Naive thymus-derived CD4-positive, alpha-beta T cell (primary cell): Measurements from ENCODE around the gene WSCD2. TPM values are rescaled to one million over a fixed set of nuclear protein-coding genes. Genes with fewer than 3 reads are reported as not detected.

Experiments
- ATAC-seq: fragments of 150-1000 bp; cut with Tn5 transposase; 2 replicates; pipeline ENCODE4 v1.10.0; 2021; ENCODE audit warnings: mild to moderate bottlenecking, moderate library complexity
- CTCF ChIA-PET: fragments of 350-600 bp; sonication (Branson Sonifier 250); formaldehyde crosslinking; loops from one replicate; lab custom pipeline; 2021; ENCODE audit warnings: antibody characterized with exemption; lab: Charles Lee
- POLR2A ChIA-PET: fragments of 350-600 bp; sonication (Branson Sonifier 250); formaldehyde crosslinking; loops from one replicate; lab custom pipeline; 2021; ENCODE audit warnings: antibody characterized with exemption, inconsistent platforms; lab: Charles Lee
- DNase-seq, 9 donors: peaks; one replicate each; pipeline versions ENCODE4 v3.0.0 to v3.0.0-alpha.2; 2020 to 2022; ENCODE audit warnings: mixed read lengths in 1 of 9
- H3K27ac ChIP-seq: one replicate; pipeline ENCODE4 v1.7.0; 2013; ENCODE audit warnings: mild to moderate bottlenecking, low read depth, low read length, moderate library complexity
- H3K27me3 ChIP-seq, 2 donors: one replicate each; pipeline ENCODE4 v1.7.0; 2013; ENCODE audit warnings: low read length in 2 of 2, mild to moderate bottlenecking in 2 of 2, moderate library complexity in 2 of 2; ENCODE audit not compliant: control insufficient read depth in 2 of 2, insufficient read depth in 2 of 2
- H3K36me3 ChIP-seq, 3 experiments: 1 replicate in 2 of 3; 2 replicates in 1 of 3; pipeline ENCODE4 v1.7.0; 2013; ENCODE audit warnings: low read length in 3 of 3, mild to moderate bottlenecking in 3 of 3, moderate library complexity in 1 of 3; ENCODE audit not compliant: insufficient read depth in 3 of 3, control insufficient read depth in 2 of 3
- H3K4me1 ChIP-seq, 2 donors: one replicate each; pipeline ENCODE4 v1.7.0; 2013; ENCODE audit warnings: low read length in 2 of 2, mild to moderate bottlenecking in 2 of 2, moderate library complexity in 1 of 2; ENCODE audit not compliant: control insufficient read depth in 2 of 2, insufficient read depth in 2 of 2
- H3K4me3 ChIP-seq: 2 replicates; pipeline ENCODE4 v1.7.0; 2013; ENCODE audit warnings: mild to moderate bottlenecking, low read length
- H3K9me3 ChIP-seq, 3 experiments: 1 replicate in 2 of 3; 2 replicates in 1 of 3; pipeline ENCODE4 v1.7.0; 2013; ENCODE audit warnings: low read length in 3 of 3; ENCODE audit not compliant: control insufficient read depth in 2 of 3
- H3K27ac Mint-ChIP-seq, 9 donors: one replicate each; pipeline ENCODE4 v1.8.0; 2020 to 2022; ENCODE audit warnings: mixed read lengths in 9 of 9, mild to moderate bottlenecking in 8 of 9, moderate library complexity in 5 of 9, inconsistent platforms in 2 of 9
- H3K27me3 Mint-ChIP-seq, 5 donors: one replicate each; pipeline ENCODE4 v1.8.0; 2021 to 2022; ENCODE audit warnings: mixed read lengths in 5 of 5, mild to moderate bottlenecking in 1 of 5
- H3K36me3 Mint-ChIP-seq, 5 donors: one replicate each; pipeline ENCODE4 v1.8.0; 2020 to 2022; ENCODE audit warnings: mixed read lengths in 5 of 5, mild to moderate bottlenecking in 3 of 5, inconsistent platforms in 1 of 5
- H3K4me1 Mint-ChIP-seq, 7 donors: one replicate each; pipeline ENCODE4 v1.8.0; 2020 to 2022; ENCODE audit warnings: mixed read lengths in 7 of 7, mild to moderate bottlenecking in 3 of 7, inconsistent platforms in 1 of 7
- H3K4me3 Mint-ChIP-seq, 10 donors: one replicate each; pipeline ENCODE4 v1.8.0; 2020 to 2022; ENCODE audit warnings: mild to moderate bottlenecking in 10 of 10, mixed read lengths in 10 of 10, moderate library complexity in 6 of 10, inconsistent platforms in 2 of 10
- H3K9me3 Mint-ChIP-seq, 11 donors: one replicate each; pipeline ENCODE4 v1.8.0; 2020 to 2022; ENCODE audit warnings: mixed read lengths in 11 of 11, mild to moderate bottlenecking in 4 of 11, inconsistent platforms in 1 of 11, moderate library complexity in 1 of 11
- intact Hi-C, 2 donors: fragments of 100-400 bp; cut with micrococcal nuclease; formaldehyde crosslinking; loops; one replicate each; pipeline ENCODE4 v1.15.1; 2023
- polyA plus RNA-seq, 2 donors: library from polyadenylated mRNA; unstranded; fragments of 300-500 nt; fragmentation: Illumina TruSeq; gene quantifications; one replicate each; pipeline ENCODE4 v1.2.3, GENCODE V29; 2021
- total RNA-seq, 6 experiments: library from RNA in 5 of 6; stranded (reverse) in 5 of 6; gene quantifications; 1 replicate in 5 of 6; 2 replicates in 1 of 6; pipeline ENCODE4 v1.2.3 and lab custom pipeline; 2021 to 2026

Gene WSCD2
- total and polyA plus RNA-seq, 7 experiments from 2014 or later: not detected

DNA sequence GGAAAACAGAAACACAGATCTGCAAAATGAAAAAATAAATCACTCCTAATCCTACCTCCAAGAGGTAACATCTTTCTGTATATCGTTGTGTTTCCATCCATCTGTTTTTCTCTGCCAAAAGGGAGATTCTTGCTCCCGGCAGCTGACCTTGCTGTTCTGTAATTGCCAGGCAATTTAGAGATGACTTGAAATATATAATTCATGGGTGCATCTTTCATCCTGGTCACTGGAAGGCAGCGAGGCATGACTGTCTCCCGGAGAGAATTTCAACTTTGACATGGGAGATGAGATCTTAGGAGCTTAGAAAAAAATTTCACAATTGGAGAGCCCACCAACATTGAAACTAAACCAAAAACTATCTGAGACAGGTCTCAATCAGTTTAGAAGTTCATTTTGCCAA is 53.0 kb downstream of the WSCD2 start:
- intact Hi-C loops: no loop called here
- Mint-ChIP-seq H3K27ac (no peak overlapping the region), H3K9me3 (peaks cover 0 to 2% (median 0%) of the 10 kb centered on the region in 11 donors), H3K4me1 (no peaks in the 10 kb centered on the region), H3K4me3 (no peak overlapping the region), H3K27me3 (peaks cover 0 to 18% (median 4%) of the 10 kb centered on the region in 5 donors), H3K36me3 (peaks cover 0 to 4% (median 0%) of the 10 kb centered on the region in 5 donors)
- ChIA-PET CTCF (interaction anchor here (1.1 kb wide), 1 partner anchor 9 kb away, joined by 3 read pairs; no protein-coding TSS in a partner anchor), POLR2A (no interaction called here)
- H3K27ac ChIP-seq: no peak overlapping the region
- H3K36me3 ChIP-seq: no peaks in the 10 kb centered on the region
- no peaks in the 10 kb centered on the region for H3K4me1 ChIP-seq
- no peaks in the 10 kb centered on the region for H3K27me3 ChIP-seq
- DNase-seq (no peak), ATAC-seq (no peak)
- no peaks in the 10 kb centered on the region for H3K9me3 ChIP-seq
- no peak overlapping the region for H3K4me3 ChIP-seq

DNA sequence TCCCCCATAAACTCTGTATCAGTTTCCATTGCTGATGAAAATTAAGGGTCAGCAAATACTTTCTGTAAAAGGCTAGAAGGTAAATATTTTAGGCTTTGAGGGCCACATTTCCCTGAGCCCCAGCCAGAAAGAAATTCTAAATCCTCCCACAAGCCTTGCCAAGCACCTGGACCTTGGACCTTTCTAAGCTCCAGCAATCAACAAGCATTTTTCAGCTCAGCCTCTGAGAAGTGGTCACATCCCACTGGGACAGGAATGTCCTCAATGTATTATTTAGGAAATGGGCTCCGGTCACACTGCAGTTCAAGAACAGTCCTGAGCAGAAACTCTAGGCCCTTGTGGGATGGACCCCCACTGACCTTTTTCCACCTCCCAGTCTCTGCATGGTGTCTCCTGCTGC is 55.9 kb downstream of the WSCD2 start:
- H3K9me3 ChIP-seq: no peaks in the 10 kb centered on the region
- no peak overlapping the region for H3K4me3 ChIP-seq
- Mint-ChIP-seq H3K4me3 (no peak overlapping the region), H3K36me3 (no peaks in the 10 kb centered on the region), H3K9me3 (peaks cover 0 to 6% (median 0%) of the 10 kb centered on the region in 11 donors), H3K27ac (no peak overlapping the region), H3K27me3 (peaks cover 0 to 28% (median 10%) of the 10 kb centered on the region in 5 donors), H3K4me1 (no peaks in the 10 kb centered on the region)
- no peaks in the 10 kb centered on the region for H3K27me3 ChIP-seq
- no peaks in the 10 kb centered on the region for H3K36me3 ChIP-seq
- intact Hi-C loops: no loop called here
- H3K27ac ChIP-seq: no peak overlapping the region
- ATAC-seq (no peak), DNase-seq (no peak)
- ChIA-PET POLR2A (no interaction called here), CTCF (no interaction called here)
- H3K4me1 ChIP-seq: no peaks in the 10 kb centered on the region

DNA sequence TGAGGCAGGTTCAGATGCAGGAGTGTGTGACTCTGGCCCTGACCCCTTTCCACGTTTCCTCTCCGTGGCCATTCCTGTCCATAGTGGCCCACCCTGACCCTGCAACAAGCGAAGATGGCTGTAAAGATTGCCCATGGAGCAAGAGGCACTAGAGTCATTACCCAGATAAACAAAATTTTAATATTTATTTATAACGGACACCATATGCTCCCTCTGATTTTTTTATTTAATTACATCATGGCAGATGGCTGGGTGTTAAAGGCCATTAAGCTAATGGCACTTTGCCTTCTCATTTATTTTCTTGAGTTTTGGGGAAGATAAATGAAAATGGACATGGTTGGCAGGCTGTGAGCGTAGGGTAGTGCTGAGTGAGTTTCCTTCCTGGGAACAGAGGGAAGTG is 58.7 kb downstream of the WSCD2 start:
- Mint-ChIP-seq H3K9me3 (peaks cover 0 to 6% (median 0%) of the 10 kb centered on the region in 11 donors), H3K4me1 (no peaks in the 10 kb centered on the region), H3K36me3 (no peaks in the 10 kb centered on the region), H3K27ac (no peak overlapping the region), H3K4me3 (no peak overlapping the region), H3K27me3 (peaks cover 0 to 51% (median 18%) of the 10 kb centered on the region in 5 donors)
- H3K27me3 ChIP-seq: no peaks in the 10 kb centered on the region
- no peak overlapping the region for H3K4me3 ChIP-seq
- CTCF ChIA-PET: no interaction called here
- POLR2A ChIA-PET: no interaction called here
- H3K36me3 ChIP-seq: no peaks in the 10 kb centered on the region
- H3K4me1 ChIP-seq: no peaks in the 10 kb centered on the region
- intact Hi-C loops: no loop called here
- no peak for ATAC-seq
- no peak overlapping the region for H3K27ac ChIP-seq
- H3K9me3 ChIP-seq: no peaks in the 10 kb centered on the region
- no peak for DNase-seq

DNA sequence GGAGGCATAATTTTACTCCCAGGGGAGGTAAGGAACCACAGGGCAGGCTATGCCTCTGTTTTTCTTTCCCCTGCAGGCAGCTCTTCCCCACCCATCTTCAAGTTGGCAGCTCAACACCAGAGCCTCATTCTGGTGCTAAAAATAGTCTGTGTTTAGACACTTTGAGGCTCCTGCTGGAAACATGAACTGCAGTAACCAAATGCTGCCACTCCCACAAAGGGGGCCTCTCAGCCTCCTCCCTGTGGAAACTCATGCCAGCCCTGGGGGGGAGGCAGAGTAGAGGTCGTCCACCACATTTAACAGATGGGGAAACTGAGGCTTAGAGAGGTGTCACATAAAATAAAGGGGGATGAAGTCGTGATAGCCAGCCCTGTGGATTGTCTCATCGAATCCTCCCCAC is 61.4 kb downstream of the WSCD2 start:
- ChIA-PET POLR2A (no interaction called here), CTCF (no interaction called here)
- no peak for DNase-seq
- Mint-ChIP-seq H3K9me3 (peaks cover 0 to 6% (median 0%) of the 10 kb centered on the region in 11 donors), H3K4me3 (no peak overlapping the region), H3K4me1 (peaks cover 0 to 2% (median 0%) of the 10 kb centered on the region in 7 donors), H3K27me3 (peaks cover 0 to 57% (median 25%) of the 10 kb centered on the region in 5 donors), H3K27ac (no peak overlapping the region), H3K36me3 (no peaks in the 10 kb centered on the region)
- H3K4me1 ChIP-seq: no peaks in the 10 kb centered on the region
- intact Hi-C loops: loop anchor here (5.0 to 10.0 kb wide), 2 partner anchors 276 to 1058 kb away; no protein-coding TSS in a partner anchor
- H3K9me3 ChIP-seq: no peaks in the 10 kb centered on the region
- ATAC-seq: no peak
- no peak overlapping the region for H3K4me3 ChIP-seq
- no peak overlapping the region for H3K27ac ChIP-seq
- no peaks in the 10 kb centered on the region for H3K27me3 ChIP-seq
- no peaks in the 10 kb centered on the region for H3K36me3 ChIP-seq

DNA sequence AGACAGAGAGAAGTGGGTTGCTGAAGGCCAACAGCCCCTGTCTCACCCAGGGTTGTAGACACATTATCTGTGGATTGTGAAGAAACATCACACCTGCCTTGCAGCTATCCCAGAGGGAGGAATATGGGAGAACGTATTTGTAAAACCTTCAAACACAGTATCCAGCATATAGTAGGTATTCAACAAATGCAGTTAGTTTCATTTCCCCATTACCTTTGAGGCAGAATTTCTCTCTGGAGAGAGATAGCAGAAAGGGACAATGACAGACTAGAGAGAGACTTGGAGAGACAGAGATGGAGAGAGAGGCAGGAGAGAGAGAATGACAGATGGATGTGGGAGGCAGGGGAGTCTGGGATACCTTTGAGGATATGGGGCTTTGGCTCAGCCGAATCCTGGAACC is 62.0 kb downstream of the WSCD2 start:
- no peaks in the 10 kb centered on the region for H3K27me3 ChIP-seq
- Mint-ChIP-seq H3K9me3 (peaks cover 0 to 6% (median 0%) of the 10 kb centered on the region in 11 donors), H3K4me3 (no peak overlapping the region), H3K4me1 (peaks cover 0 to 2% (median 0%) of the 10 kb centered on the region in 7 donors), H3K36me3 (no peaks in the 10 kb centered on the region), H3K27ac (no peak overlapping the region), H3K27me3 (peaks cover 0 to 57% (median 28%) of the 10 kb centered on the region in 5 donors)
- H3K4me1 ChIP-seq: no peaks in the 10 kb centered on the region
- H3K4me3 ChIP-seq: no peak overlapping the region
- H3K36me3 ChIP-seq: no peaks in the 10 kb centered on the region
- DNase-seq (no peak), ATAC-seq (no peak)
- H3K27ac ChIP-seq: no peak overlapping the region
- POLR2A ChIA-PET: no interaction called here
- H3K9me3 ChIP-seq: no peaks in the 10 kb centered on the region
- CTCF ChIA-PET: no interaction called here
- intact Hi-C loops: loop anchor here (5.0 to 10.0 kb wide), 2 partner anchors 276 to 1059 kb away; no protein-coding TSS in a partner anchor

DNA sequence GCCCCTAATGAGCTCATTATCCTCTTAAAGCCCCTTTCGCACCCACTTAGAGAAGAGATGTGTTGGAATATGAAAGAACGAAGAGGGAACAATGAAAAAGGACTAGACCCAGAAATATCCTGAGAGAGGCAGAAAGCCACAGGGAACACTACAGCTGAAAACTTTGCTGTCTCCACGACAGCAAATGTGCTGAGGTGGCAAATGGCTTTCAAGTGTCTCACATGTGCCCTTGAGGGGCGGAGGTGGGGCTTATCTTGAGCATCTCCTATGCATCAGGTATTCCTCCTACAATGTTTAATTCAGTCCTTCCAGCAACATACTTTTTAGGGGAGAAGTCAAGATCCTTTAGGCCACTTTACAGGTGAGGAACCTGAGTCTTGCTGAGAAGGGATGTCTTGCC is 62.9 kb downstream of the WSCD2 start:
- CTCF ChIA-PET: no interaction called here
- no peaks in the 10 kb centered on the region for H3K36me3 Mint-ChIP-seq
- Histone ChIP-seq H3K9me3 (no peaks in the 10 kb centered on the region), H3K27me3 (no peaks in the 10 kb centered on the region), H3K4me3 (no peak overlapping the region), H3K27ac (no peak overlapping the region), H3K36me3 (no peaks in the 10 kb centered on the region), H3K4me1 (no peaks in the 10 kb centered on the region)
- intact Hi-C loops: loop anchor here (5.0 to 10.0 kb wide), 2 partner anchors 277 to 1060 kb away; no protein-coding TSS in a partner anchor
- POLR2A ChIA-PET: no interaction called here
- DNase-seq (no peak), ATAC-seq (no peak)
- peaks cover 0 to 58% (median 28%) of the 10 kb centered on the region in 5 donors for H3K27me3 Mint-ChIP-seq
- no peak overlapping the region for H3K4me3 Mint-ChIP-seq
- H3K27ac Mint-ChIP-seq: no peak overlapping the region
- H3K9me3 Mint-ChIP-seq: peaks cover 0 to 6% (median 0%) of the 10 kb centered on the region in 11 donors
- peaks cover 0 to 2% (median 0%) of the 10 kb centered on the region in 7 donors for H3K4me1 Mint-ChIP-seq

DNA sequence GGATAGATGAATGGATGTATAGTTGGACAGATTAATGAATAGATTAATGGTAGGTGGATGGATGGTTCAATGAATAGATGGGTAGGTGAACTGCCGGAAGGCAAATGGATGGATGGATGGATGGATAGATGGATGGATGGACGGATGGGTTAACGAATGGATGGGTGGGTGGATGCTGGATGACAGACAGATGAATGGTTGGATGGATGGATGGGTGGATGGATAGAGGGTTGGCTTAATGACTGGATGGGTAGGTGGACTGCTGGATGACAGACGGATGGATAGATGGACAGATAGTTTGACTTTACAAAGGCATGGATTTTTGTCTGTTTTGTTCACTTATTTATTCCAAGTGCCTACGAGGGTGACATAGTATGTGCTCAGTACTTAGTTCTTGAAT is 64.4 kb downstream of the WSCD2 start:
- no peak overlapping the region for H3K27ac Mint-ChIP-seq
- ATAC-seq (no peak), DNase-seq (no peak)
- intact Hi-C loops: loop anchor here (5.0 to 10.0 kb wide), 2 partner anchors 279 to 1061 kb away; no protein-coding TSS in a partner anchor
- peaks cover 0 to 2% (median 0%) of the 10 kb centered on the region in 7 donors for H3K4me1 Mint-ChIP-seq
- no peaks in the 10 kb centered on the region for H3K36me3 ChIP-seq
- peaks cover 0 to 60% (median 32%) of the 10 kb centered on the region in 5 donors for H3K27me3 Mint-ChIP-seq
- H3K9me3 ChIP-seq: no peaks in the 10 kb centered on the region
- H3K4me3 ChIP-seq: no peak overlapping the region
- POLR2A ChIA-PET: no interaction called here
- no peaks in the 10 kb centered on the region for H3K36me3 Mint-ChIP-seq
- no peaks in the 10 kb centered on the region for H3K27me3 ChIP-seq
- H3K9me3 Mint-ChIP-seq: no peaks in the 10 kb centered on the region
- no peaks in the 10 kb centered on the region for H3K4me1 ChIP-seq
- no peak overlapping the region for H3K27ac ChIP-seq
- no peak overlapping the region for H3K4me3 Mint-ChIP-seq
- CTCF ChIA-PET: no interaction called here
